CD14-positive monocyte (primary cell): ENCODE results near the gene MIDN. TPM values are rescaled to one million over a fixed set of nuclear protein-coding genes. Genes with fewer than 3 reads are reported as not detected.
A peak's percentile ranks its signal among the peaks of the same experiment; 100 is the strongest.

Experiments
- DNase-seq, 3 donors: peaks; one replicate each; pipeline ENCODE4 v3.0.0-alpha.2; 2011 to 2022
- H2AFZ ChIP-seq: 2 replicates; pipeline ENCODE4 v1.6.0; 2012; ENCODE audit warnings: mild to moderate bottlenecking, low read depth, low read length, inconsistent platforms; ENCODE audit not compliant: insufficient read depth, poor library complexity, severe bottlenecking
- H3K27ac ChIP-seq, 2 donors: 1 replicate in 1 of 2; 2 replicates in 1 of 2; pipeline ENCODE4 v1.5.1; 2012 to 2013; ENCODE audit warnings: low read length in 2 of 2, control low read depth in 1 of 2, inconsistent platforms in 1 of 2, low read depth in 1 of 2, mild to moderate bottlenecking in 1 of 2
- H3K27me3 ChIP-seq, 2 donors: one replicate each; pipeline versions ENCODE4 v1.6.0 to v1.6.1; 2011 to 2013; ENCODE audit warnings: low read length in 2 of 2; ENCODE audit not compliant: control insufficient read depth in 2 of 2, insufficient read depth in 2 of 2
- H3K36me3 ChIP-seq, 2 donors: replicated peaks in 1 of 2; 1 replicate in 1 of 2; 2 replicates in 1 of 2; pipeline versions ENCODE4 v1.5.1 to v1.6.1; 2012 to 2013; ENCODE audit warnings: low read length in 2 of 2, control low read depth in 1 of 2, inconsistent platforms in 1 of 2, mild to moderate bottlenecking in 1 of 2; ENCODE audit not compliant: insufficient read depth in 2 of 2, control insufficient read depth in 1 of 2
- H3K4me1 ChIP-seq, 2 donors: 1 replicate in 1 of 2; 2 replicates in 1 of 2; pipeline versions ENCODE4 v1.5.1 to v1.6.1; 2012 to 2013; ENCODE audit warnings: low read length in 2 of 2, control low read depth in 1 of 2, inconsistent platforms in 1 of 2, mild to moderate bottlenecking in 1 of 2, moderate library complexity in 1 of 2; ENCODE audit not compliant: insufficient read depth in 2 of 2, control insufficient read depth in 1 of 2
- H3K4me2 ChIP-seq: replicated peaks from 2 replicates; pipeline ENCODE3; 2012; ENCODE audit warnings: low read length, moderate library complexity, mild to moderate bottlenecking; ENCODE audit not compliant: poor library complexity, severe bottlenecking; ENCODE audit errors: extremely low read depth
- H3K4me3 ChIP-seq, 3 experiments: fragments of 200-600 bp in 1 of 3; sonication (generic) in 1 of 3; replicated peaks in 1 of 3; 1 replicate in 2 of 3; 2 replicates in 1 of 3; pipeline ENCODE4 v1.5.1; 2011 to 2013; ENCODE audit warnings: low read length in 3 of 3, mild to moderate bottlenecking in 3 of 3, control low read depth in 2 of 3, low read depth in 2 of 3, inconsistent platforms in 1 of 3, moderate library complexity in 1 of 3
- H3K79me2 ChIP-seq: 2 replicates; pipeline ENCODE4 v1.6.0; 2012; ENCODE audit warnings: mild to moderate bottlenecking, control low read depth, inconsistent platforms, low read length, moderate library complexity; ENCODE audit not compliant: insufficient read depth
- H3K9ac ChIP-seq: 2 replicates; pipeline ENCODE4 v1.6.0; 2017; ENCODE audit warnings: low read length, mild to moderate bottlenecking; ENCODE audit not compliant: insufficient read depth, poor library complexity, severe bottlenecking
- H3K9me3 ChIP-seq, 2 donors: replicated peaks in 1 of 2; 1 replicate in 1 of 2; 2 replicates in 1 of 2; pipeline versions ENCODE4 v1.5.1 to v1.6.1; 2012 to 2013; ENCODE audit warnings: low read length in 2 of 2, control low read depth in 1 of 2; ENCODE audit not compliant: control insufficient read depth in 1 of 2, insufficient read depth in 1 of 2
- H4K20me1 ChIP-seq: 2 replicates; pipeline ENCODE4 v1.6.0; 2012; ENCODE audit warnings: mild to moderate bottlenecking, low read length, control low read depth, moderate library complexity; ENCODE audit not compliant: insufficient read depth
- H3K27ac Mint-ChIP-seq, 7 donors: one replicate each; pipeline ENCODE4 v1.8.0; 2020; ENCODE audit warnings: mild to moderate bottlenecking in 7 of 7, mixed read lengths in 7 of 7, moderate library complexity in 6 of 7, inconsistent platforms in 2 of 7
- H3K27me3 Mint-ChIP-seq, 3 donors: one replicate each; pipeline ENCODE4 v1.8.0; 2021 to 2022; ENCODE audit warnings: low read depth in 3 of 3, mild to moderate bottlenecking in 3 of 3, mixed read lengths in 3 of 3, moderate library complexity in 3 of 3, inconsistent platforms in 1 of 3
- H3K36me3 Mint-ChIP-seq, 2 donors: one replicate each; pipeline ENCODE4 v1.8.0; 2020; ENCODE audit warnings: mixed read lengths in 2 of 2, inconsistent platforms in 1 of 2, mild to moderate bottlenecking in 1 of 2
- H3K4me1 Mint-ChIP-seq: one replicate; pipeline ENCODE4 v1.8.0; 2020; ENCODE audit warnings: mild to moderate bottlenecking, mixed read lengths
- H3K4me3 Mint-ChIP-seq, 2 donors: one replicate each; pipeline ENCODE4 v1.8.0; 2020; ENCODE audit warnings: mild to moderate bottlenecking in 2 of 2, mixed read lengths in 2 of 2, moderate library complexity in 1 of 2
- H3K9me3 Mint-ChIP-seq, 7 donors: one replicate each; pipeline ENCODE4 v1.8.0; 2020 to 2022; ENCODE audit warnings: mixed read lengths in 7 of 7, mild to moderate bottlenecking in 6 of 7, moderate library complexity in 6 of 7, inconsistent platforms in 2 of 7
- WGBS: methylation state at CpG from one replicate; pipeline ENCODE4 v1.1.5; 2013; ENCODE audit warnings: missing lambda C conversion rate; ENCODE audit not compliant: insufficient coverage; 5-methylcytosine and 5-hydroxymethylcytosine counted together
- intact Hi-C, 2 donors: fragments of 100-400 bp; cut with micrococcal nuclease; formaldehyde crosslinking; loops; one replicate each; pipeline versions ENCODE4 v1.15.0 to v1.15.1; 2023
- polyA plus RNA-seq, 3 donors: library from polyadenylated mRNA; depleted of rRNA in 1 of 3; unstranded in 2 of 3; stranded (reverse) in 1 of 3; fragments of 300-500 nt in 2 of 3; fragments of >200 nt in 1 of 3; fragmentation: Illumina TruSeq in 2 of 3; gene quantifications; 1 replicate in 2 of 3; 2 replicates in 1 of 3; pipeline ENCODE4 v1.2.3, GENCODE V29; 2012 to 2021
- TF ChIP-seq, protein P1 (sequence below): fragments of 200-600 bp; IDR thresholded peaks from one replicate; pipeline ENCODE4 v1.8.0; 2022; ENCODE audit warnings: antibody characterized with exemption, mild to moderate bottlenecking

The MIDN gene
- polyA plus RNA-seq, 3 donors, result 5.6 to 301 (median 11.0) TPM

DNA sequence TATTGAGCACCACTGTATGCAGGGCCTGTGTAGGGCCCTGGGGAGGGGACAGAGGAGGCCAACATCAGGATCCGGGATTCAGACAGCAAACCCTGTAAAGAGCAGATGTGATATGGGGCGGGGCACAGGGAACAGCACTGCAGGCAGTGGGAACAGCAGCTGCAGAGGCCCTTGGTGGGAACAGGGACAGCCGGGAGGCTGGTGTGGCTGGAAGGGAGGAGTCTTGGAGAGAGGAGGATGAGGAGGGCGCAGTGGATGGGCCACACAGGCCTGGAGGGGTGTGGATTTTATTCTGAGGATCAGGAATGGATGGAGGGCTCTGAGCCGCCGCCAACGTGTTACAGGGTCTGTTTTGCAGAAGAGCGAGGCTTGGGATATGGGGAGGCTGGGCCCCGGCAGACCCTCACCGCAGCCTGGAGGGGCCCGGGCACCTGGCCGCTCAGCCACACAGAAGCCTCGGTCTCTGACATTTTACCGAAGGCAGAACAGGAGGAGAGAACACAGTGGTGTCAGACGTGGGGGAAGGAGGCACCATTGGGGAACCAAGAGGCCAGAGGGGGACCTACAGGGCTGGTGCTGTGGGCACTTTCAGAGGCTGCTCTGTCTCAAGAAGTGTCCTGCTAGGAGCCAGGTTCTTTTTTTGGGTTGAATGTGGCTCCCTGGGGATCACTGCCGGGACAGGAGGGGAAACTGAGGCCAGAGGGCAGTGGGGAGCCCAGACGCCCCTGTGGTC lies 44.2 kb downstream of the MIDN start:
- 86% methylated on average over 17 of the region's 17 CpGs for WGBS
- H3K36me3 ChIP-seq, result no peaks in the 10 kb centered on the region
- H3K27me3 ChIP-seq, result peaks cover 2 to 28% of the 10 kb centered on the region in 2 donors
- Mint-ChIP-seq H3K27me3 (peaks cover 21 to 64% (median 37%) of the 10 kb centered on the region in 3 donors), H3K4me3 (peak overlapping the region in 1 of 2 donors; percentile 53), H3K36me3 (no peaks in the 10 kb centered on the region), H3K9me3 (peaks cover 0 to 10% (median 0%) of the 10 kb centered on the region in 7 donors), H3K4me1 (peaks cover 7% of the 10 kb centered on the region), H3K27ac (no peak overlapping the region)
- no peaks in the 10 kb centered on the region for H3K9me3 ChIP-seq
- no peak overlapping the region for H3K9ac ChIP-seq
- H3K4me2 ChIP-seq, result no peak overlapping the region
- no peak for DNase-seq
- TF ChIP-seq, protein P1, sequence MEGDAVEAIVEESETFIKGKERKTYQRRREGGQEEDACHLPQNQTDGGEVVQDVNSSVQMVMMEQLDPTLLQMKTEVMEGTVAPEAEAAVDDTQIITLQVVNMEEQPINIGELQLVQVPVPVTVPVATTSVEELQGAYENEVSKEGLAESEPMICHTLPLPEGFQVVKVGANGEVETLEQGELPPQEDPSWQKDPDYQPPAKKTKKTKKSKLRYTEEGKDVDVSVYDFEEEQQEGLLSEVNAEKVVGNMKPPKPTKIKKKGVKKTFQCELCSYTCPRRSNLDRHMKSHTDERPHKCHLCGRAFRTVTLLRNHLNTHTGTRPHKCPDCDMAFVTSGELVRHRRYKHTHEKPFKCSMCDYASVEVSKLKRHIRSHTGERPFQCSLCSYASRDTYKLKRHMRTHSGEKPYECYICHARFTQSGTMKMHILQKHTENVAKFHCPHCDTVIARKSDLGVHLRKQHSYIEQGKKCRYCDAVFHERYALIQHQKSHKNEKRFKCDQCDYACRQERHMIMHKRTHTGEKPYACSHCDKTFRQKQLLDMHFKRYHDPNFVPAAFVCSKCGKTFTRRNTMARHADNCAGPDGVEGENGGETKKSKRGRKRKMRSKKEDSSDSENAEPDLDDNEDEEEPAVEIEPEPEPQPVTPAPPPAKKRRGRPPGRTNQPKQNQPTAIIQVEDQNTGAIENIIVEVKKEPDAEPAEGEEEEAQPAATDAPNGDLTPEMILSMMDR, result no peak
- no peaks in the 10 kb centered on the region for H3K79me2 ChIP-seq
- no peaks in the 10 kb centered on the region for H4K20me1 ChIP-seq
- no peak overlapping the region for H3K4me3 ChIP-seq
- no peak overlapping the region for H2AFZ ChIP-seq
- peaks cover 7 to 8% of the 10 kb centered on the region in 2 donors for H3K4me1 ChIP-seq
- intact Hi-C loops, result no loop called here
- H3K27ac ChIP-seq, result no peak overlapping the region

DNA sequence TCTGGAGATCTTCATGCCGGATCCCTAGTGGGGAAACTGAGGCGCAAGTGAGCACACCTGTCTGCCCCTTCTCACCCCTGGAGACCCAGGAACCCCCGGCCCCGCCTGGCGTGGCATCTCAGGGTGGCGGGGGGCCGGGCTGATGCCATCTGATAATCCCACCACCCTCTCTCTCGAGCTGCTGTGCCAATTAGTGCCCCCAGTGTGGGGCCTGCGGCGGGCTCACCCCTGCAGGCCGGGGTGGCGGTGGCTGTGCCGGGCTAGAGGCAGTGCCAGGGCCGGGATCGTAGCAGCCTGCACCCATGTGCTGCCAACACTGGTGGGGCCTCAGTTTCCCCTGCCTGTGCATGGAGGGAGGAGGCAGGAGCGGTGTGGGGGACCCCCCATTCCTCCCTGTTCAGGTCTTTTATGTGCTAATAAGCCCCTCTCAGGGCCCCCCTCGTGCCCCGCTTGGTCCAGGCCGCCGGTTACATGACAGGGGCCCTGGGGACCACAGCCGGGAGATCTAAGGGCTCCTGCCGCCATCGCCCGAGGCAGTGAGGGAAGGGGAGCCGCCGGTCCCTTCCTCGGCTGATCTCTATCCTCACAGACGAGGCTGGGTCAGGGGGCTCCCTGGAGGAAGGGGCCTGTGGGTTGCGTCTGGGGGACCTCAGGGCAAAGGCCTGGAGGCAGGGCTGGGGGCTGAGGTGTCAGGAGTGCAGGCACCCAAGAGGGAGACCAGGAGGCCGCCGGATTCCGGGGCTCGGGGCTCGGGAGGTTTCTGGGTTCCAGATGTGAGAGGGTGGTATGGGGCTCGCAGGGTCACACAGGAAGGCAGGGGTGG lies 45.6 kb downstream of the MIDN start:
- Histone ChIP-seq H3K36me3 (no peaks in the 10 kb centered on the region), H2AFZ (no peak overlapping the region), H3K4me2 (no peak overlapping the region), H3K4me1 (peaks cover 7 to 8% of the 10 kb centered on the region in 2 donors), H3K4me3 (no peak overlapping the region), H4K20me1 (no peaks in the 10 kb centered on the region), H3K27ac (no peak overlapping the region), H3K9me3 (no peaks in the 10 kb centered on the region), H3K27me3 (peaks cover 0 to 15% of the 10 kb centered on the region in 2 donors), H3K79me2 (no peaks in the 10 kb centered on the region), H3K9ac (no peak overlapping the region)
- TF ChIP-seq, protein P1, result no peak
- WGBS, result 75% methylated on average over 26 of the region's 35 CpGs
- Mint-ChIP-seq H3K4me3 (peak overlapping the region in 1 of 2 donors; percentile 60), H3K36me3 (no peaks in the 10 kb centered on the region), H3K9me3 (peaks cover 0 to 8% (median 0%) of the 10 kb centered on the region in 7 donors), H3K27ac (no peak overlapping the region), H3K27me3 (peaks cover 16 to 49% (median 31%) of the 10 kb centered on the region in 3 donors), H3K4me1 (peaks cover 7% of the 10 kb centered on the region)
- no peak for DNase-seq
- intact Hi-C loops, result no loop called here
